Keratinocyte (primary cell): ENCODE data around the gene UBL7.

ENCODE experiments used
- CTCF ChIP-seq, 3 experiments: IDR thresholded peaks in 1 of 3; conservative IDR thresholded peaks in 1 of 3; optimal IDR thresholded peaks in 1 of 3; 2 replicates in 2 of 3; 3 replicates in 1 of 3; pipeline versions ENCODE3 to v1.5.1; 2011; ENCODE audit warnings: low read length in 3 of 3, mild to moderate bottlenecking in 3 of 3, moderate library complexity in 2 of 3, control low read depth in 1 of 3, inconsistent platforms in 1 of 3; ENCODE audit not compliant: insufficient read depth in 2 of 3; ENCODE audit errors: extremely low read depth in 1 of 3
- EZH2 ChIP-seq: IDR thresholded peaks from one replicate; pipeline ENCODE4 v1.6.1; 2012; ENCODE audit warnings: inconsistent platforms, mild to moderate bottlenecking, low read length, moderate library complexity

DNA sequence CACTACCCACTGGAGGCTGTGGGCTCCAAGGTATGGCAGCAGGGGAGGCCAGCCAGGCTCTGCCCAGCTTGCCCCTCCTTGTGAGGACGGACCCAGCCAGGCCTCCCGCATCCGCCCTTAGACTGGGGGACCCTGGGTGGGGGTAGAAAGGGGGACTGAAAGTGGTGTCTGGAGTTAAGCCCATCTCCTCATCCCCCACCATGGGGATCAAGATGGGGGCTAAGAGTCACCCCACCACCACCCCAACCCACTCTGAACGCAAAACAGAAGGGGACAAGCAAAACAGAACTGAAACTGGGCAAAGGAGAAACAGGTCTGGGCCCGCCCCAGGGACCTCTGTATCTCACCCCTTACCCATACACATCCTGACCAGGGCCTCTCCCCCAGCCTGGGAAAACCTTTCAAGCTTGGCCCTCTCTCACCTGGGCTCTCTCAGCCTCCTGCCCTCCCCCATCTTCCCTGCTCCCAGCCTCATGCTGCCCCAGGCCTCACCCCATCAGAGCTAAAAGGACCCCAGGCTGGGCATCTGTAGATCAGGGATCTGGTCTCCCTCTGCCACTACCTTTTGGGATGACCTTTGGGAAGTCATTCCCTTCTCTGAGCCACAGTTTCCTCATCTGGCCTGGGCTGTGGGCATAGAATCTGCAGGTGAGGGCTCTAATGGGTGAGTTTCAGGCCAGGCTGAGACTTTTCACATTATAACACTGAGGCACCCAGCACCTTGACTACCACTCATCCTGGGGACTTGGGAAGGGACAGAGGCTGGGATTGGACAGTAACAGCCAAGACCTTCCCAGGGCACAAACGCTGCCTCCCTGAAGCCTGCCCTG, 63.5 kb downstream of the UBL7 start:
- TF ChIP-seq CTCF (optimal IDR thresholded peaks at IDR 0.05 in 1 of 3, IDR thresholded peaks at IDR 0.05 in 1 of 3, conservative IDR thresholded peaks at IDR 0.05 in 1 of 3; ENCODE audit: extremely low read depth in 1 of 3, insufficient read depth in 2 of 3, low read length in 3 of 3), result no peak
- TF ChIP-seq EZH2, result no peak
